Measurements from ENCODE around the gene EFNA4.

DNA sequence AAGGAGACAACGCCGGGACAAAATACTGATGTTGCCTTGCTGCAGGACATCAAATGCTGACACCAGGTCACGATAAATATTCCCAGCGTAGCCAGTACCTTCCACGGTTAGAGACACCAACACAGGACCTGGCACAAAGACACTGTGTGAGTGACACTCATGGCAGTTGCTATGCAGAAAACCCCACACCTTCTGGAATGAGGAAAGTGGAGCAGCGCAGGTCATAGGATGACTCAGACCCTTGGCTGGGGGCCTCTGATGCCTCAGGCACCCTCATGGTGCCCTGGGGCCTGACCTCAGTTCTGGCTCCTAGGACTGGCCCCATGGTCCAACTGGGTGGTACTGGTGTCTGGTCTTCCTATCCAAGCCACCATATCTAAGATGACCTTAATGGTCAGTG lies 37.0 kb upstream of the EFNA4 start:
- TF ChIP-seq, protein P1, sequence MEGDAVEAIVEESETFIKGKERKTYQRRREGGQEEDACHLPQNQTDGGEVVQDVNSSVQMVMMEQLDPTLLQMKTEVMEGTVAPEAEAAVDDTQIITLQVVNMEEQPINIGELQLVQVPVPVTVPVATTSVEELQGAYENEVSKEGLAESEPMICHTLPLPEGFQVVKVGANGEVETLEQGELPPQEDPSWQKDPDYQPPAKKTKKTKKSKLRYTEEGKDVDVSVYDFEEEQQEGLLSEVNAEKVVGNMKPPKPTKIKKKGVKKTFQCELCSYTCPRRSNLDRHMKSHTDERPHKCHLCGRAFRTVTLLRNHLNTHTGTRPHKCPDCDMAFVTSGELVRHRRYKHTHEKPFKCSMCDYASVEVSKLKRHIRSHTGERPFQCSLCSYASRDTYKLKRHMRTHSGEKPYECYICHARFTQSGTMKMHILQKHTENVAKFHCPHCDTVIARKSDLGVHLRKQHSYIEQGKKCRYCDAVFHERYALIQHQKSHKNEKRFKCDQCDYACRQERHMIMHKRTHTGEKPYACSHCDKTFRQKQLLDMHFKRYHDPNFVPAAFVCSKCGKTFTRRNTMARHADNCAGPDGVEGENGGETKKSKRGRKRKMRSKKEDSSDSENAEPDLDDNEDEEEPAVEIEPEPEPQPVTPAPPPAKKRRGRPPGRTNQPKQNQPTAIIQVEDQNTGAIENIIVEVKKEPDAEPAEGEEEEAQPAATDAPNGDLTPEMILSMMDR (conservative IDR thresholded peaks at IDR 0.05; ENCODE audit: low read depth, low read length): no peak
- TF ChIP-seq EZH2 (IDR thresholded peaks at IDR 0.05; ENCODE audit: low read length, unreplicated experiment) (no peak), EZH2phosphoT487 (IDR thresholded peaks at IDR 0.05; ENCODE audit: borderline replicate concordance, low read length) (no peak)

All from PC-3 (cell line).